ENCODE measurements around the gene COL5A1.

The COL5A1 gene

GRCh38 chr9:134657666-134658377, 16.2 kb downstream of the COL5A1 start:
- H3K36me3 Mint-ChIP-seq (ENCODE audit: low read depth), result peaks cover 12% of the 10 kb centered on the region
- H3K27ac Mint-ChIP-seq, result no peak overlapping the region
- H3K9me3 Mint-ChIP-seq, result no peaks in the 10 kb centered on the region
- no peak for TF ChIP-seq CTCF (IDR thresholded peaks at IDR 0.05; ENCODE audit: unreplicated experiment in 3 of 3)
- H3K27me3 Mint-ChIP-seq (ENCODE audit: low read depth), result no peaks in the 10 kb centered on the region
- H3K4me3 Mint-ChIP-seq, result no peak overlapping the region
- H3K4me1 Mint-ChIP-seq, result peaks cover 34% of the 10 kb centered on the region

- Mint-ChIP-seq H3K4me1 (peaks cover 37% of the 10 kb centered on the region), H3K27ac (no peak overlapping the region), H3K27me3 (ENCODE audit: low read depth) (no peaks in the 10 kb centered on the region), H3K36me3 (ENCODE audit: low read depth) (peaks cover 12% of the 10 kb centered on the region), H3K4me3 (no peak overlapping the region), H3K9me3 (no peaks in the 10 kb centered on the region)
- TF ChIP-seq CTCF (IDR thresholded peaks at IDR 0.05; ENCODE audit: unreplicated experiment in 3 of 3), result no peak
Observed at GRCh38 chr9:134658378-134658955, 16.9 kb downstream of the COL5A1 start.

GRCh38 chr9:134659688-134660131, 18.1 kb downstream of the COL5A1 start:
- Mint-ChIP-seq H3K4me1 (peaks cover 37% of the 10 kb centered on the region), H3K36me3 (ENCODE audit: low read depth) (peaks cover 17% of the 10 kb centered on the region), H3K27ac (peak overlapping the region in 1 of 3 experiments; percentile 44), H3K4me3 (no peak overlapping the region), H3K27me3 (ENCODE audit: low read depth) (no peaks in the 10 kb centered on the region), H3K9me3 (no peaks in the 10 kb centered on the region)
- TF ChIP-seq CTCF (IDR thresholded peaks at IDR 0.05; ENCODE audit: unreplicated experiment in 3 of 3), result no peak

GRCh38 chr9:134660407-134660806, 18.8 kb downstream of the COL5A1 start:
- Mint-ChIP-seq H3K27me3 (ENCODE audit: low read depth) (no peaks in the 10 kb centered on the region), H3K9me3 (no peaks in the 10 kb centered on the region), H3K4me3 (no peak overlapping the region), H3K27ac (peak overlapping the region in 1 of 3 experiments; percentile 89), H3K36me3 (ENCODE audit: low read depth) (peaks cover 21% of the 10 kb centered on the region), H3K4me1 (peaks cover 37% of the 10 kb centered on the region)
- peak; percentile 43 to 51 (median 49) for TF ChIP-seq CTCF (IDR thresholded peaks at IDR 0.05; ENCODE audit: unreplicated experiment in 3 of 3)

GRCh38 chr9:134661299-134661698, 19.7 kb downstream of the COL5A1 start:
- TF ChIP-seq CTCF (IDR thresholded peaks at IDR 0.05; ENCODE audit: unreplicated experiment in 3 of 3), result no peak
- H3K9me3 Mint-ChIP-seq, result no peaks in the 10 kb centered on the region
- no peaks in the 10 kb centered on the region for H3K27me3 Mint-ChIP-seq (ENCODE audit: low read depth)
- peaks cover 36% of the 10 kb centered on the region for H3K4me1 Mint-ChIP-seq
- peaks cover 23% of the 10 kb centered on the region for H3K36me3 Mint-ChIP-seq (ENCODE audit: low read depth)
- H3K4me3 Mint-ChIP-seq, result no peak overlapping the region
- H3K27ac Mint-ChIP-seq, result peak overlapping the region in 2 of 3 experiments; percentile 80 to 89

GRCh38 chr9:134661791-134662142, 20.2 kb downstream of the COL5A1 start:
- Mint-ChIP-seq H3K27me3 (ENCODE audit: low read depth) (no peaks in the 10 kb centered on the region), H3K4me1 (peaks cover 32% of the 10 kb centered on the region), H3K27ac (peak overlapping the region; percentile 58 to 89 (median 80)), H3K36me3 (ENCODE audit: low read depth) (peaks cover 23% of the 10 kb centered on the region), H3K4me3 (peak overlapping the region in 1 of 3 experiments; percentile 51), H3K9me3 (no peaks in the 10 kb centered on the region)
- TF ChIP-seq CTCF (IDR thresholded peaks at IDR 0.05; ENCODE audit: unreplicated experiment in 3 of 3), result no peak

Data from nephron (organoid).